Neural progenitor cell (in vitro differentiated cells): ENCODE data around the gene TPST1. TPM values are rescaled to one million over a fixed set of nuclear protein-coding genes. Genes with fewer than 3 reads are reported as not detected.

Experiments
- DNase-seq: peaks from one replicate; pipeline ENCODE4 v3.0.0-alpha.2; 2016; ENCODE audit warnings: low spot score
- H2AFZ ChIP-seq: fragments of 200-600 bp; sonication (generic); replicated peaks from 2 replicates; pipeline ENCODE4 v1.6.1; 2016; ENCODE audit warnings: antibody characterized with exemption
- H3F3A ChIP-seq: fragments of 200-600 bp; sonication (generic); 2 replicates; pipeline ENCODE4 v1.6.1; 2016; ENCODE audit warnings: antibody characterized with exemption, low read depth
- H3K27ac ChIP-seq: fragments of 200-600 bp; sonication (generic); 2 replicates; pipeline ENCODE4 v1.5.1; 2016; ENCODE audit warnings: mild to moderate bottlenecking
- H3K27me3 ChIP-seq: fragments of 200-600 bp; sonication (generic); 2 replicates; pipeline ENCODE4 v1.6.1; 2016; ENCODE audit warnings: mild to moderate bottlenecking, moderate library complexity
- H3K36me3 ChIP-seq: fragments of 200-600 bp; sonication (generic); 2 replicates; pipeline ENCODE4 v1.5.1; 2016
- H3K4me1 ChIP-seq: fragments of 200-600 bp; sonication (generic); 2 replicates; pipeline ENCODE4 v1.6.1; 2016; ENCODE audit warnings: mixed run types
- H3K4me2 ChIP-seq: fragments of 200-600 bp; sonication (generic); 2 replicates; pipeline ENCODE4 v1.6.1; 2016
- H3K4me3 ChIP-seq: fragments of 200-600 bp; sonication (generic); 2 replicates; pipeline ENCODE4 v1.5.1; 2016
- H3K79me2 ChIP-seq: fragments of 200-600 bp; sonication (generic); 2 replicates; pipeline ENCODE4 v1.6.1; 2016; ENCODE audit warnings: low read depth
- H3K9ac ChIP-seq: fragments of 200-600 bp; sonication (generic); 2 replicates; pipeline ENCODE4 v1.6.1; 2016
- H3K9me3 ChIP-seq: fragments of 200-600 bp; sonication (generic); 2 replicates; pipeline ENCODE4 v1.5.1; 2016; ENCODE audit warnings: low read depth
- H4K20me1 ChIP-seq: fragments of 200-600 bp; sonication (generic); 2 replicates; pipeline ENCODE4 v1.6.1; 2016; ENCODE audit warnings: low read depth
- H3K27ac Mint-ChIP-seq: 3 replicates; pipeline ENCODE4 v1.8.0; 2021; ENCODE audit warnings: mixed read lengths
- H3K27me3 Mint-ChIP-seq: 2 replicates; pipeline ENCODE4 v1.8.0; 2022; ENCODE audit warnings: low read depth, mild to moderate bottlenecking, inconsistent platforms, moderate library complexity, mixed read lengths; ENCODE audit not compliant: insufficient read depth
- H3K36me3 Mint-ChIP-seq: 3 replicates; pipeline ENCODE4 v1.8.0; 2021; ENCODE audit warnings: mixed read lengths
- H3K4me1 Mint-ChIP-seq: 3 replicates; pipeline ENCODE4 v1.8.0; 2021; ENCODE audit warnings: mixed read lengths
- H3K4me3 Mint-ChIP-seq: 3 replicates; pipeline ENCODE4 v1.8.0; 2021; ENCODE audit warnings: mild to moderate bottlenecking, moderate library complexity, mixed read lengths
- H3K9me3 Mint-ChIP-seq: 3 replicates; pipeline ENCODE4 v1.8.0; 2020; ENCODE audit warnings: mixed read lengths
- CTCF ChIP-seq: fragments of 200-600 bp; sonication (generic); IDR thresholded peaks from 2 replicates; pipeline ENCODE4 v1.5.1; 2017; ENCODE audit warnings: antibody characterized with exemption, mild to moderate bottlenecking
- EZH2 ChIP-seq: fragments of 200-600 bp; sonication (generic); IDR thresholded peaks from 2 replicates; pipeline ENCODE4 v1.6.1; 2017; ENCODE audit warnings: antibody characterized with exemption, mild to moderate bottlenecking, moderate library complexity
- EZH2phosphoT487 ChIP-seq: fragments of 200-600 bp; sonication (generic); IDR thresholded peaks from 2 replicates; pipeline ENCODE4 v1.6.1; 2017; ENCODE audit warnings: antibody characterized with exemption
- total RNA-seq: library from RNA; depleted of rRNA; stranded (reverse); fragments of >200 nt; gene quantifications from 2 replicates; pipeline ENCODE4 v1.2.3, GENCODE V29; 2015; ENCODE audit warnings: low replicate concordance

Gene TPST1
- total RNA-seq, 1 donor from 2014 or later: 24.9 TPM

GRCh38 chr7:66308411-66308810 lies 103.3 kb downstream of the TPST1 start:
- H3K4me1 Mint-ChIP-seq: peaks cover 7% of the 10 kb centered on the region
- H3K9me3 Mint-ChIP-seq: no peaks in the 10 kb centered on the region
- TF ChIP-seq CTCF: no peak
- no peak for TF ChIP-seq EZH2phosphoT487
- no peak for TF ChIP-seq EZH2
- H3K4me3 Mint-ChIP-seq: no peak overlapping the region
- Histone ChIP-seq H3K79me2 (no peaks in the 10 kb centered on the region), H3F3A (no peaks in the 10 kb centered on the region), H3K36me3 (no peaks in the 10 kb centered on the region), H3K9ac (no peak overlapping the region), H3K9me3 (no peaks in the 10 kb centered on the region), H3K27me3 (no peaks in the 10 kb centered on the region), H2AFZ (no peak overlapping the region), H4K20me1 (no peaks in the 10 kb centered on the region), H3K4me3 (no peak overlapping the region), H3K4me2 (no peak overlapping the region), H3K4me1 (peaks cover 20% of the 10 kb centered on the region), H3K27ac (no peak overlapping the region)
- H3K27ac Mint-ChIP-seq: no peak overlapping the region
- DNase-seq: no peak
- no peaks in the 10 kb centered on the region for H3K27me3 Mint-ChIP-seq
- H3K36me3 Mint-ChIP-seq: peaks cover 3% of the 10 kb centered on the region

GRCh38 chr7:66310620-66311019 lies 105.5 kb downstream of the TPST1 start:
- Histone ChIP-seq H3K36me3 (no peaks in the 10 kb centered on the region), H3K27ac (no peak overlapping the region), H3K4me1 (peaks cover 7% of the 10 kb centered on the region), H3K4me3 (no peak overlapping the region), H3K4me2 (no peak overlapping the region), H3K9me3 (no peaks in the 10 kb centered on the region), H3K27me3 (no peaks in the 10 kb centered on the region), H3F3A (no peaks in the 10 kb centered on the region), H4K20me1 (no peaks in the 10 kb centered on the region), H2AFZ (no peak overlapping the region), H3K79me2 (no peaks in the 10 kb centered on the region), H3K9ac (no peak overlapping the region)
- Mint-ChIP-seq H3K27ac (no peak overlapping the region), H3K36me3 (peaks cover 3% of the 10 kb centered on the region), H3K27me3 (no peaks in the 10 kb centered on the region), H3K9me3 (no peaks in the 10 kb centered on the region), H3K4me3 (no peak overlapping the region), H3K4me1 (peaks cover 7% of the 10 kb centered on the region)
- no peak for TF ChIP-seq EZH2
- no peak for TF ChIP-seq CTCF
- TF ChIP-seq EZH2phosphoT487: no peak
- DNase-seq: no peak

GRCh38 chr7:66313886-66314568 lies 108.9 kb downstream of the TPST1 start:
- H3K9me3 Mint-ChIP-seq: no peaks in the 10 kb centered on the region
- no peaks in the 10 kb centered on the region for H3K9me3 ChIP-seq
- H3K27ac ChIP-seq: no peak overlapping the region
- no peaks in the 10 kb centered on the region for H3K4me1 Mint-ChIP-seq
- no peaks in the 10 kb centered on the region for H3K36me3 ChIP-seq
- H3K4me3 ChIP-seq: no peak overlapping the region
- no peak overlapping the region for H3K27ac Mint-ChIP-seq
- no peaks in the 10 kb centered on the region for H4K20me1 ChIP-seq
- no peaks in the 10 kb centered on the region for H3K27me3 Mint-ChIP-seq
- TF ChIP-seq EZH2phosphoT487 (no peak), CTCF (no peak), EZH2 (no peak)
- no peak overlapping the region for H3K4me3 Mint-ChIP-seq
- H3K4me1 ChIP-seq: no peaks in the 10 kb centered on the region
- no peak for DNase-seq
- no peak overlapping the region for H3K4me2 ChIP-seq
- H3K27me3 ChIP-seq: no peaks in the 10 kb centered on the region
- no peak overlapping the region for H3K9ac ChIP-seq
- no peak overlapping the region for H2AFZ ChIP-seq
- no peaks in the 10 kb centered on the region for H3F3A ChIP-seq
- H3K79me2 ChIP-seq: no peaks in the 10 kb centered on the region
- H3K36me3 Mint-ChIP-seq: no peaks in the 10 kb centered on the region
